Suprapubic skin (tissue), 4 donors: ENCODE measurements around the gene AHRR. TPM values are rescaled to one million over a fixed set of nuclear protein-coding genes. Genes with fewer than 3 reads are reported as not detected.
A peak's percentile ranks its signal among the peaks of the same experiment; 100 is the strongest.
"Not testable (repeated sequence)": the region's sequence is repeated elsewhere in the genome, so short reads cannot be mapped to it uniquely, and the experiment has no call there.

Source experiments
- DNase-seq, 2 donors: peaks; one replicate each; pipeline ENCODE4 v3.0.0-alpha.2; 2019; ENCODE audit warnings: low spot score in 2 of 2
- H3K27ac ChIP-seq: fragments of 200-600 bp; sonication (generic); one replicate; pipeline ENCODE4 v1.5.1; 2019
- H3K27me3 ChIP-seq: fragments of 200-600 bp; sonication (generic); one replicate; pipeline ENCODE4 v1.5.1; 2019
- H3K36me3 ChIP-seq: fragments of 200-600 bp; sonication (generic); one replicate; pipeline ENCODE4 v1.5.1; 2019
- H3K4me1 ChIP-seq: fragments of 200-600 bp; sonication (generic); one replicate; pipeline ENCODE4 v1.5.1; 2019
- H3K4me3 ChIP-seq: fragments of 200-600 bp; sonication (generic); one replicate; pipeline ENCODE4 v1.5.1; 2019; ENCODE audit warnings: mild to moderate bottlenecking
- H3K9me3 ChIP-seq: fragments of 200-600 bp; sonication (generic); one replicate; pipeline ENCODE4 v1.5.1; 2019
- EP300 ChIP-seq: sonication (generic); formaldehyde crosslinking; IDR thresholded peaks from one replicate; pipeline ENCODE4 v1.6.1; 2017; ENCODE audit warnings: antibody characterized with exemption
- POLR2A ChIP-seq, 2 donors: fragments of 450-650 bp; IDR thresholded peaks; one replicate each; pipeline ENCODE4 v1.6.1; 2017; ENCODE audit warnings: antibody characterized with exemption in 2 of 2, mild to moderate bottlenecking in 2 of 2, moderate library complexity in 2 of 2
- POLR2AphosphoS5 ChIP-seq, 3 donors: sonication (generic); formaldehyde crosslinking; IDR thresholded peaks; one replicate each; pipeline ENCODE4 v1.6.1; 2017; ENCODE audit warnings: antibody characterized with exemption in 3 of 3
- whole genome bisulfite sequencing: methylation state at CpG from one replicate; pipeline ENCODE4 v1.1.5; 2018; 5-methylcytosine and 5-hydroxymethylcytosine counted together
- total RNA-seq, 4 donors: library from RNA; depleted of rRNA; stranded (reverse); fragments of >200 nt; gene quantifications; one replicate each; pipeline ENCODE4 v1.1.0, GENCODE V29; 2016
- TF ChIP-seq, protein P1 (sequence below), 2 donors: fragments of 200-600 bp in 1 of 2; fragments of 450-650 bp in 1 of 2; sonication (generic) in 1 of 2; IDR thresholded peaks; one replicate each; pipeline ENCODE4 v1.5.1; 2016 to 2019; ENCODE audit warnings: antibody characterized with exemption in 2 of 2, mild to moderate bottlenecking in 1 of 2, moderate library complexity in 1 of 2

AHRR gene
- total RNA-seq, 4 donors from 2014 or later, result 3.0 to 10.7 (median 4.2) TPM

DNA sequence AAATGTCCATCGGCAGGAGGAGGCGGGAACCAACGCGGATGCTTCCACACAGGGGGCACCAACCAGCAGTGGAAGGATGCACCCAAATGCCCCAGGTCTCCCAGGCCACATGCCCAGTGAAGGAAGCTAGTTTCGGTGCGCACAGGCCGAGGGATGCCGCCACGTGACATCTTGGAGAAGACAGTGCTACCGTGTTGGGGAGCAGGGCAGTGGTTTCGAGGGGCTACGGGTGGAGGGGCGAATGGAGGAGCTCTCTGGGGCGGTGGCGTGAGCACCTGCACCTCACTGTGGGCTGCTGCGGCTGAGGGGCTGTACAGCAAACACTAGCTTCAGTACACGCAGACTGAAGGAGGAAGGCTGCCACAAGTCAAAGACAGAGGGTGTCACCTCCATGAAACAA, 26.7 kb upstream of the AHRR start:
- H3K27ac ChIP-seq, H3K4me1 ChIP-seq, H3K27me3 ChIP-seq, H3K36me3 ChIP-seq, H3K4me3 ChIP-seq, H3K9me3 ChIP-seq: not testable (repeated sequence)
- DNase-seq, result peak; percentile 35 to 50
- 93% methylated on average over 15 of the region's 17 CpGs for WGBS

DNA sequence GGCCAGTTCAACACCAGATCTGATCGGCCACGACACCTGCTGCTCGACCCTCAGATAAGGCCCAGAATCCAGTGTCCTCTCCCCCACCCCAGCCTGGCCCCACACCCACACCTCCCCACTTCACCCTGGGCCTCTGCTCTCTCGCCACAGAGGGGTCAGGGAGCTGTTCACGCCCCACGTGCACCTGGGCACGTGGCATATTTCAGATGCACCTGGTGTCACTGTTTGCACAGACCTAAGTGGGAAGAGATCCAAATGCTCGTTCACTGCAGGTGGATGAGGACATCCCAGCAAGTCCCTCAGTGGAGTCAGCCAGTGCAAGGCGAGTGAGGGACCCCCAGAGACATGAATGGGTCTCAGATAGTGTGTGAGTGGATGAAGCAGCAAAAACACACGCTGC, 25.3 kb upstream of the AHRR start:
- not testable (repeated sequence) for H3K4me1 ChIP-seq, H3K9me3 ChIP-seq, H3K36me3 ChIP-seq, H3K4me3 ChIP-seq, H3K27me3 ChIP-seq, H3K27ac ChIP-seq
- peak in 1 of 2 donors; percentile 18 for DNase-seq
- 84% methylated on average over 10 of the region's 10 CpGs for WGBS

DNA sequence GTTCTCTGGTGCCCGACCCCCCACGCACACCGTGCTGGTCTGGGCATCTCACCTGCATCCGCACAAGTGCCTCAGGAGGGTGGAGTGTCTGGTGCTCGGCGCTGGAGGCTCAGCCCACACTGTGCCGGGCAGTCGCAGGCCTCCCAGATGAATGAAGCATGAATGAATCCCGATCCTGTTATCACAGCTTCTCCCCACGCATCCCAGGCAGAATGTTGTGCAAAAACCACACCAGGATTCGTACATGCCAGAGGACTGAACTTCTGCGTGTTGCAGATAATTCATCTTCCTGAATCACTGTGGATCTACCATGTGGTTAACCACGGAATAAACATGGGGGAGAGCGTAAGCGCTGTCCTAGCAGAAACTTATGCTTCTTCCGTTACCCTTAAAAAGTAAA, 24.6 kb upstream of the AHRR start:
- DNase-seq, result peak; percentile 10 to 53

DNA sequence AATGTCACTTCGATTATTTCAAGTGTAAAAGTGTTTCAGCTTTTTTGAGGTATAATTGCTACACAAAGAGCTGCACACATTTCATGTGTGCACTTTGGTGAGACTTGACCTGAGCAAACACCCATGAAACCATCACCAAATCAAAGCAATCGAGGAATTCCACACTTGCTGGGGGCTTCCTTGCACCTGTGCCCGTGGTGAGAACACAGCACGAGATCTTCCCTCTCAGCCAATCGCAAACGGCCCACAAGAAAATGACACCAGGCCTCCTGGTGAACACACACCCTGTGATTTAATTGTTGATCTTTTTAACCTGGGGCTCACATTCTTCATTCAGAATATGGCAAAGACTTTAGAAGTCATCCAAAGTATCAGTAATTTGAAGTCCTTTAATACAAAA, 24.1 kb upstream of the AHRR start:
- not testable (repeated sequence) for H3K27ac ChIP-seq, H3K4me1 ChIP-seq, H3K27me3 ChIP-seq, H3K36me3 ChIP-seq, H3K4me3 ChIP-seq, H3K9me3 ChIP-seq
- 78% methylated on average over 6 of the region's 6 CpGs for WGBS
- DNase-seq, result peak in 1 of 2 donors; percentile 7

More for the DNA sequence above, 24.6 kb upstream of the AHRR start:
- H3K4me1 ChIP-seq, H3K27me3 ChIP-seq, H3K4me3 ChIP-seq, H3K36me3 ChIP-seq, H3K9me3 ChIP-seq, H3K27ac ChIP-seq: not testable (repeated sequence)
- 79% methylated on average over 12 of the region's 16 CpGs for WGBS

DNA sequence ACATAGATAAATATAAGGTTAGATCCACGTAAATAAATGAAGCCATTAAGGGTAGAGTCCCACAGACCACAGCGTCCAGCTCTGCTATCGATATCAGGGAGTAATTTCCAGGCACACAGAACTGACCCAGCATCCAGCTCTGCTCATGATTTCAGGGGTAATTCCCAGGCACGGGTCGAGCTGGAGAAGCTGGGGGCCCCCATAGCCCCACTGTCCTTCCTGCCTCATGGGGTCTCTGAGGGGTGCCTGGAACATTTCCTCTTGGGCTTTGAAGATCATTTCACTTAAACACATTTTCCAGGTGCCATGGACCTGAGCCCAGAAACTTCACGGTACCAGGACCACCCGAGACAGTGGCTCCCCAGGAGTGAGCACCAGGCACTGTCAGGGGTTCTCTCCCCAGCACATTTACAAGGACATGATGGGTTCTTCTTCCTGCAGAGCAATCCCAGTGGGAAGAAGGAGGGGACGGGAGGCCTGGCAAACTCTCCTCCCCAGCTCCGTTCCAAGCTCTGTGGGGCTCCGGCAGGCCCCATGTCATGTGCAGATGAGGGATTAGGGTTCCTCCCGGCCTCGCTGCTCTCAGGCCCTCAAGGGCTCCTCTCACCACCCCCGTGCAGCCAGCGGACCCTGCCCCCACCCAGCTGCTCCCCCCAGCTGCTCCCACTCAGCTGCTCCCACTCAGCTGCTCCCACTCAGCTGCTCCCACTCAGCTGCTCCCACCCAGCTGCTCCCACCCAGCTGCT, 23.4 kb upstream of the AHRR start:
- H3K27ac ChIP-seq, H3K27me3 ChIP-seq, H3K4me3 ChIP-seq, H3K36me3 ChIP-seq, H3K4me1 ChIP-seq, H3K9me3 ChIP-seq: not testable (repeated sequence)
- peak; percentile 32 to 55 for DNase-seq
- 78% methylated on average over 12 of the region's 14 CpGs for WGBS

DNA sequence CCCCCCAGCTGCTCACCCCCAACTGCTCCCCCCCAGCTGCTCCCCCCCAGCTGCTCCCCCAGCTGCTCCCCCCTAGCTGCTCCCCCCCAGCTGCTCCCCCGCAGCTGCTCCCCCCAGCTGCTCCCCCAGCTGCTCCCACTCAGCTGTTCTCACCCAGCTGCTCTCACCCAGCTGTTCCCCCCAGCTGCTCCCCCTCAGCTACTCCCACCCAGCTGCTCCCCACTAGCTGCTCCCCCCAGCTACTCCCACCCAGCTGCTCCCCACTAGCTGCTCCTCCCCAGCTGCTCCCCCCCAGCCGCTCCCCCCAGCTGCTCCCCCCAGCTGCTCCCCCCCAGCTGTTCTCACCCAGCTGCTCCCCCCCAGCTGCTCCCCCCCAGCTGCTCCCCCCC, 22.8 kb upstream of the AHRR start:
- TF ChIP-seq POLR2AphosphoS5 (IDR thresholded peaks at IDR 0.05) (no peak), POLR2A (IDR thresholded peaks at IDR 0.05) (no peak), EP300 (no peak)
- TF ChIP-seq, protein P1, sequence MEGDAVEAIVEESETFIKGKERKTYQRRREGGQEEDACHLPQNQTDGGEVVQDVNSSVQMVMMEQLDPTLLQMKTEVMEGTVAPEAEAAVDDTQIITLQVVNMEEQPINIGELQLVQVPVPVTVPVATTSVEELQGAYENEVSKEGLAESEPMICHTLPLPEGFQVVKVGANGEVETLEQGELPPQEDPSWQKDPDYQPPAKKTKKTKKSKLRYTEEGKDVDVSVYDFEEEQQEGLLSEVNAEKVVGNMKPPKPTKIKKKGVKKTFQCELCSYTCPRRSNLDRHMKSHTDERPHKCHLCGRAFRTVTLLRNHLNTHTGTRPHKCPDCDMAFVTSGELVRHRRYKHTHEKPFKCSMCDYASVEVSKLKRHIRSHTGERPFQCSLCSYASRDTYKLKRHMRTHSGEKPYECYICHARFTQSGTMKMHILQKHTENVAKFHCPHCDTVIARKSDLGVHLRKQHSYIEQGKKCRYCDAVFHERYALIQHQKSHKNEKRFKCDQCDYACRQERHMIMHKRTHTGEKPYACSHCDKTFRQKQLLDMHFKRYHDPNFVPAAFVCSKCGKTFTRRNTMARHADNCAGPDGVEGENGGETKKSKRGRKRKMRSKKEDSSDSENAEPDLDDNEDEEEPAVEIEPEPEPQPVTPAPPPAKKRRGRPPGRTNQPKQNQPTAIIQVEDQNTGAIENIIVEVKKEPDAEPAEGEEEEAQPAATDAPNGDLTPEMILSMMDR (IDR thresholded peaks at IDR 0.05), result no peak
- H3K27ac ChIP-seq, result no peak overlapping the region
- DNase-seq, result peak in 1 of 2 donors; percentile 15
- no peaks in the 10 kb centered on the region for H3K36me3 ChIP-seq
- no peaks in the 10 kb centered on the region for H3K4me1 ChIP-seq
- 100% methylated on average over 1 of the region's 2 CpGs for WGBS
- no peak overlapping the region for H3K4me3 ChIP-seq
- H3K27me3 ChIP-seq, result no peaks in the 10 kb centered on the region
- no peaks in the 10 kb centered on the region for H3K9me3 ChIP-seq

DNA sequence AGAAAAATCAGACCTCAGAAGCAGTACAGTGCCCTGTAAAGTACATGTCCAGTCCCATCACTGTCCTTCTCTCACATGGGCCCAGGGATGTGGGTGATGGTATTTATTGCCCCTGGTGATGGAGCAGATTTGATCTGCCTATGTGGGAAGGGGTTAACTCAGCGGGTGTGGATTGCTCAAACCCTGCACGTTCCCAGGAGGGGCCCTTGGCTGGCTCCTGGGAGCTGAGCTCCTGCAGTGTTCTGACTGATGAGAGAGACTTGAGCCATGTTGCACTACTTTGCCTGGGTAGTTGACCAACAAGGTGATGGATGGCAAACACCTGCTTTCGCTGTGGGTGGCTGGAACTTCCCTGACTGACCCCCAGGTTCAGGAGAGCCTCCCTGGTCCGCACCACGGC, 21.6 kb upstream of the AHRR start:
- H3K36me3 ChIP-seq, H3K27ac ChIP-seq, H3K9me3 ChIP-seq, H3K27me3 ChIP-seq, H3K4me3 ChIP-seq, H3K4me1 ChIP-seq: not testable (repeated sequence)
- peak; percentile 2 to 7 for DNase-seq
- 52% methylated on average over 2 of the region's 5 CpGs for WGBS

DNA sequence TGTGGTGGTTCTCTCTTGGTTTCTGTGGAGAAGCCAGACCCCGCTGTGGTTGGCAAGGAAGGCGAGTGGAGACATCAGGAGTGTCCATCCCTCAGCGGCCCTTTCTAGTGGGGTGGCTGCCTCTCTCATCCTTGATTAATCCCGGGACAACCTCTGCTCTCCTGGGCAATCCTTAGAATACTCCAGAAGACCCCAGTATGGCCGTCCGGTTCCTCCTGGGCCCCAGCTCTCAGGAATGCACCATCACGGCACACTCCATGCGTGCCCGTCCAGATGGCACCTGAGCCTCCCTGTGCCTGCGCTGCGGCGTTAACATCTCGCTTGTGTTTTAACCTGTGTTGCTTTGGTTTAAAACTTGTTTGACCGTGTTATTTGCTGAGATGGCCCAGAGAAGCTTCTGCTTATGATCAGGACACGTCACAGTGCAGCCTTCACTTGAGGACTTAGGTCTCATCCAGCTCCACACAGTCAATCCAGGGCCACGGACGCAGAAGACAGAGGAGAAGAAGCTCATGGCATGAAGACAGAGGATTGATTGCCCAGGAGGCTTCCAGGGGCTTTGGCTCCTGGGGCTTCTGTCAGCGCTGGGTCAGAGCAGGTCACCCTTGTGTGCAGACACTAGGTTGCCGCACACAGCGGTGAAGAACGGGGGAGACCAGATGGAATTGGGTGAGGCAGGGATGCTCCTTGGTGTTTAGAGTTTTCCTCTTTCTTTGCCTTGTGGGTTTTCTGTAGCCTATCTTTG, 20.7 kb upstream of the AHRR start:
- H3K27ac ChIP-seq, H3K9me3 ChIP-seq, H3K4me1 ChIP-seq, H3K27me3 ChIP-seq, H3K36me3 ChIP-seq, H3K4me3 ChIP-seq: not testable (repeated sequence)
- peak; percentile 38 to 54 for DNase-seq
- 90% methylated on average over 17 of the region's 21 CpGs for WGBS

DNA sequence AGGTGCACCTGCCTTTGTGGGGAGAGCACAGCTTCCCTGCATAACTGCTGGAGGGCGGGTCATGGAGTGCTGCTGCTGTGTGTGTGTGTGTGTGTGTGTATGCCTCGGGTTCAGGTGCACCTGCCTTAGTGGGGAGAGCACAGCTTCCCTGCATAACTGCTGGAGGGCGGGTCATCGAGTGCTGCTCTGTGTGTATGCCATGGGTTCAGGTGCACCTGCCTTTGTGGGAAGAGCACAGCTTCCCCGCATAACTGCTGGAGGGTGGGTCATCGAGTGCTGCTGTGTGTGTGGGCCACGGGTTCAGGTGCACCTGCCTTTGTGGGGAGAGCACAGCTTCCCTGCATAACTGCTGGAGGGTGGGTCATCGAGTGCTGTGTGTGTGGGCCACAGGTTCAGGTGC, 19.1 kb upstream of the AHRR start:
- not testable (repeated sequence) for H3K4me3 ChIP-seq, H3K9me3 ChIP-seq, H3K27me3 ChIP-seq, H3K27ac ChIP-seq, H3K4me1 ChIP-seq
- WGBS, result 82% methylated on average over 6 of the region's 8 CpGs
- DNase-seq, result peak in 1 of 2 donors; percentile 13
- peaks cover 23% of the 10 kb centered on the region for H3K36me3 ChIP-seq
